DND-41 (cell line): ENCODE data around the gene TRIM36.

Source experiments
- CTCF ChIP-seq: IDR thresholded peaks from 2 replicates; pipeline ENCODE4 v1.5.1; 2012; ENCODE audit warnings: borderline replicate concordance, low read length, moderate library complexity, mild to moderate bottlenecking; ENCODE audit not compliant: poor library complexity, severe bottlenecking; ENCODE audit errors: extremely low read depth
- EZH2 ChIP-seq: IDR thresholded peaks from 3 replicates; pipeline ENCODE4 v1.6.1; 2012; ENCODE audit warnings: borderline replicate concordance, low read depth, mild to moderate bottlenecking, moderate library complexity, low read length, inconsistent platforms; ENCODE audit not compliant: severe bottlenecking

DNA sequence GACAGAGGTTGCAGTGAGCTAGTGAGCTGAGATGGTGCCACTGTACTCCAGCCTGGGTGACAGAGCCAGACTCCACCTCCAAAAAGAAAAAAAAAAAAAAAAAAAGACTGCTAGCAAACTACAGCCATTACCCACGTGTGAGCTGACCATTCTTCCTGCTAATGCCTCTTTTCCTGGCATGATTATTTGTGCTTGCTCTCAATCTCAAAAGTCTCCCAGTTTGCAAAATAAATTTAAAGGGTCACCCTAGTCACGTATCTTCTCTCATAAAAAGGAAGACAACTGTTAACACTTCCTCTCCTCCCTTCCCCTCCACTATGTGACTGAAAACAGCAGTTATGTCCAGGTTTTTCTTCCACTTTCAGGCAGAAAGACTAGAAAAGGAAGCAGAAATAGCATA lies 37.2 kb downstream of the TRIM36 start:
- TF ChIP-seq CTCF: no peak
- TF ChIP-seq EZH2: no peak
